Calu3 (cell line): ENCODE results near the gene EFCAB6. TPM values are rescaled to one million over a fixed set of nuclear protein-coding genes. Genes with fewer than 3 reads are reported as not detected.

Source experiments
- BruUV-seq: library from RNA; stranded (reverse); fragments of 400-500 nt; replicated peaks from 2 replicates; lab custom pipeline; 2021; lab: Mats Ljungman, UMichigan
- CTCF ChIA-PET: fragments of 300-600 bp; sonication (Branson Sonifier 250); formaldehyde crosslinking; loops from one replicate; lab custom pipeline; 2022; ENCODE audit warnings: antibody characterized with exemption; lab: Charles Lee
- DNase-seq: peaks from one replicate; pipeline ENCODE4 v3.0.0; 2022
- H3K27ac Mint-ChIP-seq: one replicate; pipeline ENCODE4 v1.8.0; 2022; ENCODE audit warnings: mixed read lengths; ENCODE audit not compliant: unreplicated experiment
- H3K27me3 Mint-ChIP-seq: one replicate; pipeline ENCODE4 v1.8.0; 2022; ENCODE audit warnings: mixed read lengths; ENCODE audit not compliant: unreplicated experiment
- H3K36me3 Mint-ChIP-seq: one replicate; pipeline ENCODE4 v1.8.0; 2022; ENCODE audit warnings: mild to moderate bottlenecking, moderate library complexity, mixed read lengths; ENCODE audit not compliant: insufficient read depth, unreplicated experiment
- H3K4me1 Mint-ChIP-seq: one replicate; pipeline ENCODE4 v1.8.0; 2022; ENCODE audit warnings: mild to moderate bottlenecking, low read depth, mixed read lengths; ENCODE audit not compliant: unreplicated experiment
- H3K4me3 Mint-ChIP-seq: one replicate; pipeline ENCODE4 v1.8.0; 2022; ENCODE audit warnings: mild to moderate bottlenecking, low read depth, moderate library complexity, mixed read lengths; ENCODE audit not compliant: unreplicated experiment
- H3K9me3 Mint-ChIP-seq: one replicate; pipeline ENCODE4 v1.8.0; 2022; ENCODE audit warnings: low read depth, mixed read lengths; ENCODE audit not compliant: unreplicated experiment
- intact Hi-C: fragments of 100-400 bp; cut with micrococcal nuclease; formaldehyde crosslinking; loops from one replicate; pipeline ENCODE4 v1.10.0; 2022; ENCODE audit not compliant: unreplicated experiment
- total RNA-seq: library from RNA; stranded (reverse); gene quantifications from 2 replicates; pipeline ENCODE4 v1.2.3, GENCODE V29; 2022
- TF ChIP-seq, protein P1 (sequence below): fragments of 200-600 bp; IDR thresholded peaks from one replicate; pipeline ENCODE4 v1.8.0; 2022; ENCODE audit warnings: antibody characterized with exemption; ENCODE audit not compliant: unreplicated experiment

The EFCAB6 gene
- total RNA-seq, 1 experiment from 2014 or later: 2.2 TPM

- CTCF ChIA-PET: no interaction called here
- no peak for DNase-seq
- intact Hi-C loops: no loop called here
- TF ChIP-seq, protein P1, sequence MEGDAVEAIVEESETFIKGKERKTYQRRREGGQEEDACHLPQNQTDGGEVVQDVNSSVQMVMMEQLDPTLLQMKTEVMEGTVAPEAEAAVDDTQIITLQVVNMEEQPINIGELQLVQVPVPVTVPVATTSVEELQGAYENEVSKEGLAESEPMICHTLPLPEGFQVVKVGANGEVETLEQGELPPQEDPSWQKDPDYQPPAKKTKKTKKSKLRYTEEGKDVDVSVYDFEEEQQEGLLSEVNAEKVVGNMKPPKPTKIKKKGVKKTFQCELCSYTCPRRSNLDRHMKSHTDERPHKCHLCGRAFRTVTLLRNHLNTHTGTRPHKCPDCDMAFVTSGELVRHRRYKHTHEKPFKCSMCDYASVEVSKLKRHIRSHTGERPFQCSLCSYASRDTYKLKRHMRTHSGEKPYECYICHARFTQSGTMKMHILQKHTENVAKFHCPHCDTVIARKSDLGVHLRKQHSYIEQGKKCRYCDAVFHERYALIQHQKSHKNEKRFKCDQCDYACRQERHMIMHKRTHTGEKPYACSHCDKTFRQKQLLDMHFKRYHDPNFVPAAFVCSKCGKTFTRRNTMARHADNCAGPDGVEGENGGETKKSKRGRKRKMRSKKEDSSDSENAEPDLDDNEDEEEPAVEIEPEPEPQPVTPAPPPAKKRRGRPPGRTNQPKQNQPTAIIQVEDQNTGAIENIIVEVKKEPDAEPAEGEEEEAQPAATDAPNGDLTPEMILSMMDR: no peak
- no peaks in the 10 kb centered on the region for H3K4me1 Mint-ChIP-seq
- H3K9me3 Mint-ChIP-seq: no peaks in the 10 kb centered on the region
- BruUV-seq: no TSS peak
- H3K36me3 Mint-ChIP-seq: no peaks in the 10 kb centered on the region
- H3K27me3 Mint-ChIP-seq: peaks cover 13% of the 10 kb centered on the region
- no peak overlapping the region for H3K4me3 Mint-ChIP-seq
- no peak overlapping the region for H3K27ac Mint-ChIP-seq
Observed at GRCh38 chr22:43682851-43683250, 129.3 kb downstream of the EFCAB6 start.

GRCh38 chr22:43681731-43682360 is 130.3 kb downstream of the EFCAB6 start:
- TF ChIP-seq, protein P1: no peak
- no TSS peak for BruUV-seq
- Mint-ChIP-seq H3K4me3 (no peak overlapping the region), H3K9me3 (no peaks in the 10 kb centered on the region), H3K4me1 (no peaks in the 10 kb centered on the region), H3K27me3 (peaks cover 13% of the 10 kb centered on the region), H3K36me3 (no peaks in the 10 kb centered on the region), H3K27ac (no peak overlapping the region)
- CTCF ChIA-PET: no interaction called here
- no peak for DNase-seq
- intact Hi-C loops: no loop called here

- DNase-seq: no peak
- Mint-ChIP-seq H3K4me1 (no peaks in the 10 kb centered on the region), H3K36me3 (no peaks in the 10 kb centered on the region), H3K27me3 (no peaks in the 10 kb centered on the region), H3K27ac (no peak overlapping the region), H3K4me3 (no peak overlapping the region), H3K9me3 (no peaks in the 10 kb centered on the region)
- TF ChIP-seq, protein P1: no peak
- no TSS peak for BruUV-seq
- intact Hi-C loops: no loop called here
- CTCF ChIA-PET: no interaction called here
Observed at GRCh38 chr22:43670513-43670912, 141.6 kb downstream of the EFCAB6 start.

- BruUV-seq: no TSS peak
- no peak for DNase-seq
- no peaks in the 10 kb centered on the region for H3K36me3 Mint-ChIP-seq
- H3K27ac Mint-ChIP-seq: no peak overlapping the region
- no peaks in the 10 kb centered on the region for H3K9me3 Mint-ChIP-seq
- no peaks in the 10 kb centered on the region for H3K4me1 Mint-ChIP-seq
- intact Hi-C loops: no loop called here
- TF ChIP-seq, protein P1: no peak
- CTCF ChIA-PET: no interaction called here
- H3K27me3 Mint-ChIP-seq: peaks cover 3% of the 10 kb centered on the region
- H3K4me3 Mint-ChIP-seq: no peak overlapping the region
Observed at GRCh38 chr22:43669190-43669589, 142.9 kb downstream of the EFCAB6 start.
